Measurements from ENCODE around the gene CCDC3. TPM values are rescaled to one million over a fixed set of nuclear protein-coding genes. Genes with fewer than 3 reads are reported as not detected.

CCDC3 gene
- polyA plus RNA-seq, 1 donor from 2014 or later: 3.8 TPM

- no peaks in the 10 kb centered on the region for H3K36me3 ChIP-seq (ENCODE audit: insufficient read depth, low read length)
- H3F3A ChIP-seq (ENCODE audit: insufficient read depth, low read length, poor library complexity, severe bottlenecking): no peaks in the 10 kb centered on the region
- H3K27ac ChIP-seq (ENCODE audit: low read length): no peak overlapping the region
- no peak overlapping the region for H3K4me3 ChIP-seq (ENCODE audit: low read length)
- TF ChIP-seq EZH2 (IDR thresholded peaks at IDR 0.05; ENCODE audit: borderline replicate concordance, insufficient read depth, low read length, poor library complexity, severe bottlenecking) (no peak), EP300 (conservative IDR thresholded peaks at IDR 0.05; ENCODE audit: poor library complexity, severe bottlenecking) (no peak), POLR2AphosphoS5 (IDR thresholded peaks at IDR 0.05) (no peak), MXI1 (conservative IDR thresholded peaks at IDR 0.05; ENCODE audit: poor library complexity, severe bottlenecking) (no peak), TAF1 (IDR thresholded peaks at IDR 0.05; ENCODE audit: low read depth) (no peak), RAD21 (conservative IDR thresholded peaks at IDR 0.05) (no peak), CTCF (IDR thresholded peaks at IDR 0.05; ENCODE audit: poor library complexity, severe bottlenecking) (no peak), REST (IDR thresholded peaks at IDR 0.05; ENCODE audit: borderline replicate concordance) (no peak), SMC3 (conservative IDR thresholded peaks at IDR 0.05; ENCODE audit: poor library complexity) (no peak)
- H3K9ac ChIP-seq (ENCODE audit: low read length): no peak overlapping the region
- H3K9me3 ChIP-seq (ENCODE audit: low read length): peaks cover 4% of the 10 kb centered on the region
- H3K27me3 ChIP-seq (ENCODE audit: insufficient read depth, low read depth, low read length): no peaks in the 10 kb centered on the region
- H2AFZ ChIP-seq (ENCODE audit: low read depth, low read length): no peak overlapping the region
- H3K9me2 ChIP-seq (ENCODE audit: insufficient read depth, low read length): no peaks in the 10 kb centered on the region
- H4K20me1 ChIP-seq (ENCODE audit: insufficient read depth): no peaks in the 10 kb centered on the region
- no peaks in the 10 kb centered on the region for H3K79me2 ChIP-seq (replicated peaks; ENCODE audit: insufficient read depth, low read length)
- no peak overlapping the region for H3K4me2 ChIP-seq (ENCODE audit: low read length)
These were observed 39.0 kb downstream of the CCDC3 start for GRCh38 chr10:12962556-12962955.

- Histone ChIP-seq H3K27me3 (ENCODE audit: insufficient read depth, low read depth, low read length) (no peaks in the 10 kb centered on the region), H3K4me3 (ENCODE audit: low read length) (no peak overlapping the region), H2AFZ (ENCODE audit: low read depth, low read length) (no peak overlapping the region), H3K36me3 (ENCODE audit: insufficient read depth, low read length) (no peaks in the 10 kb centered on the region), H4K20me1 (ENCODE audit: insufficient read depth) (no peaks in the 10 kb centered on the region), H3K9me3 (ENCODE audit: low read length) (no peaks in the 10 kb centered on the region), H3F3A (ENCODE audit: insufficient read depth, low read length, poor library complexity, severe bottlenecking) (no peaks in the 10 kb centered on the region), H3K27ac (ENCODE audit: low read length) (no peak overlapping the region), H3K4me2 (ENCODE audit: low read length) (no peak overlapping the region), H3K9me2 (ENCODE audit: insufficient read depth, low read length) (no peaks in the 10 kb centered on the region), H3K9ac (ENCODE audit: low read length) (no peak overlapping the region), H3K79me2 (replicated peaks; ENCODE audit: insufficient read depth, low read length) (no peaks in the 10 kb centered on the region)
- no peak for TF ChIP-seq CTCF (IDR thresholded peaks at IDR 0.05; ENCODE audit: poor library complexity, severe bottlenecking)
- no peak for TF ChIP-seq RAD21 (conservative IDR thresholded peaks at IDR 0.05)
- TF ChIP-seq TAF1 (IDR thresholded peaks at IDR 0.05; ENCODE audit: low read depth): no peak
- no peak for TF ChIP-seq POLR2AphosphoS5 (IDR thresholded peaks at IDR 0.05)
These were observed 39.9 kb downstream of the CCDC3 start for GRCh38 chr10:12961416-12962205.

Measured in neural cell (in vitro differentiated cells).